HepG2 (cell line): ENCODE measurements around the gene ID3. TPM values are rescaled to one million over a fixed set of nuclear protein-coding genes. Genes with fewer than 3 reads are reported as not detected.

Experiments used
- CC2D1A ChIP-seq: sonication (generic); formaldehyde crosslinking; IDR thresholded peaks from 2 replicates; pipeline ENCODE4 v1.8.1; 2023; ENCODE audit warnings: mild to moderate bottlenecking, missing genetic modification reagents
- FLYWCH1 ChIP-seq: sonication (generic); formaldehyde crosslinking; IDR thresholded peaks from 2 replicates; pipeline ENCODE4 v1.8.1; 2023; ENCODE audit warnings: mild to moderate bottlenecking, missing genetic modification reagents
- MATR3 ChIP-seq: sonication (generic); formaldehyde crosslinking; IDR thresholded peaks from 2 replicates; pipeline ENCODE4 v1.4.0; 2020; ENCODE audit warnings: missing genetic modification reagents
- MED8 ChIP-seq: sonication (generic); formaldehyde crosslinking; IDR thresholded peaks from 2 replicates; pipeline ENCODE4 v1.8.1; 2023; ENCODE audit warnings: mild to moderate bottlenecking, missing genetic modification reagents; ENCODE audit not compliant: insufficient replicate concordance
- NCOA2 ChIP-seq: sonication (generic); formaldehyde crosslinking; IDR thresholded peaks from 2 replicates; pipeline ENCODE4 v1.8.0; 2022; ENCODE audit warnings: inconsistent platforms
- RCOR2 ChIP-seq: IDR thresholded peaks from 2 replicates; pipeline ENCODE4 v1.6.1; 2016; ENCODE audit warnings: missing biosample characterization, missing genetic modification reagents
- TP53 ChIP-seq: sonication (generic); formaldehyde crosslinking; conservative IDR thresholded peaks from 2 replicates; pipeline ENCODE4 v1.4.0; 2020; ENCODE audit warnings: missing genetic modification reagents
- YEATS4 ChIP-seq: sonication (generic); formaldehyde crosslinking; IDR thresholded peaks from 2 replicates; pipeline ENCODE4 v1.4.0; 2020; ENCODE audit warnings: missing genetic modification reagents, borderline replicate concordance
- ZNF501 ChIP-seq: sonication (generic); formaldehyde crosslinking; IDR thresholded peaks from 2 replicates; pipeline ENCODE4 v1.5.1; 2020; ENCODE audit warnings: mild to moderate bottlenecking, moderate library complexity, missing genetic modification reagents
- ZNF547 ChIP-seq: sonication (generic); formaldehyde crosslinking; IDR thresholded peaks from 2 replicates; pipeline ENCODE4 v1.5.1; 2020; ENCODE audit warnings: mild to moderate bottlenecking, missing genetic modification reagents
- ZNF644 ChIP-seq: IDR thresholded peaks from 2 replicates; pipeline ENCODE4 v1.6.1; 2016; ENCODE audit warnings: low read depth
- ZNF670 ChIP-seq: sonication (generic); formaldehyde crosslinking; IDR thresholded peaks from 2 replicates; pipeline ENCODE4 v1.8.0; 2022; ENCODE audit warnings: mild to moderate bottlenecking, missing genetic modification reagents, borderline replicate concordance
- ZZZ3 ChIP-seq: sonication (generic); formaldehyde crosslinking; IDR thresholded peaks from 2 replicates; pipeline ENCODE4 v1.4.0; 2020; ENCODE audit warnings: missing genetic modification reagents, mild to moderate bottlenecking, borderline replicate concordance
- polyA plus RNA-seq, 8 experiments: library from polyadenylated mRNA; depleted of rRNA in 3 of 8; stranded (reverse) in 7 of 8; unstranded in 1 of 8; fragments of >200 nt; fragmentation: Illumina TruSeq in 4 of 8; extraction: Trizol in 4 of 8; gene quantifications; 2 replicates each; pipeline versions ENCODE4 v1.2.1 to v1.2.3, GENCODE V29; 2011 to 2016; ENCODE audit warnings: low read depth in 4 of 8, missing spikeins in 1 of 8, mixed read lengths in 1 of 8; ENCODE audit not compliant: insufficient read depth in 1 of 8
- total RNA-seq, 5 experiments: library from RNA; depleted of rRNA; stranded (reverse); fragments of >200 nt; fragmentation: Illumina TruSeq; extraction: Trizol; gene quantifications; 2 replicates each; pipeline ENCODE4 v1.2.3, GENCODE V29; 2016; ENCODE audit warnings: low read depth in 1 of 5
- TF ChIP-seq, protein P1 (sequence below): sonication (generic); formaldehyde crosslinking; IDR thresholded peaks from 2 replicates; pipeline ENCODE4 v1.5.0; 2020; ENCODE audit warnings: missing genetic modification reagents
- TF ChIP-seq, protein P2 (sequence below): sonication (generic); formaldehyde crosslinking; IDR thresholded peaks from 2 replicates; pipeline ENCODE4 v1.8.1; 2023; ENCODE audit warnings: mild to moderate bottlenecking, moderate library complexity, missing genetic modification reagents
- TF ChIP-seq, protein P3 (sequence below): sonication (generic); formaldehyde crosslinking; IDR thresholded peaks from one replicate; pipeline ENCODE4 v1.5.1; 2020; ENCODE audit warnings: mild to moderate bottlenecking, missing genetic modification reagents; ENCODE audit errors: not compliant biosample characterization
- TF ChIP-seq, protein P4 (sequence below): sonication (generic); formaldehyde crosslinking; IDR thresholded peaks from 2 replicates; pipeline ENCODE4 v1.4.0; 2020; ENCODE audit warnings: missing genetic modification reagents
- TF ChIP-seq, protein P5 (sequence below): sonication (generic); formaldehyde crosslinking; IDR thresholded peaks from 2 replicates; pipeline ENCODE4 v1.4.0; 2020; ENCODE audit warnings: mild to moderate bottlenecking, missing genetic modification reagents

ID3 gene
- total and polyA plus RNA-seq, 2 of the 13 experiments (the other 11 are each of a cell fraction or from before 2014, with no cell fraction given), result 64.8 to 115 TPM

DNA sequence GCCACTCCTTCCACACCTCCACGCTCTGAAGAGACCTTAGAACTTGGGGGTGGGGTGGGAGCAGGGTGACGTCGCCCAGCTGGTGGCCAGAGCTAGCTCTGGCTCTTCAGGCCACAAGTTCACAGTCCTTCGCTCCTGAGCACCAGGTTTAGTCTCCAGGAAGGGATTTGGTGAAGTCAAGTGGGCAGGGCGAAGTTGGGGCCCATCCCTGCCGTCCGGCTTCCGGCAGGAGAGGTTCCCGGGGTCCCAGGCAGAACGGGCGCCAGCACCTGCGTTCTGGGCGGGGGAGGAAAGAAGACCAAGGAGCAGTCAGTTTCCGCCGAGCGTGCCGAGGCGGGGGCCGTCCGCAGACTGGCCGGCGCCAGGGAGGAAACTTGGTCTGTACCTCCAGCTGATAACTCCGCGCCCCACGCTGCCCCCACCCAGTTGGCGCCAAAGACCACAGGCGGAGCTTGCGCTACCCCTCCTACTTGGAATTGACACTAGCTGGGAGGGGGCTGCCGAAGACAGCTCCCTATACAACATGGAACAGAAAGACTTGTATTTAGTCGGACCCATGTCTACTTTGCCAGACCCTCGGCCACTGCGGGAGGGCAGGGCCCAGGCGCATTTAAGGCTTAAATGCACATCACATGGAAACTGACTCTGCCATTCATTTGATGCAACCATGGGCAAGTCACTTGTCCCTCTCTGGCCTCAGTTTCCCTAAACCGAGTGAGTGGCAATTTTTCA lies 995 bp downstream of the ID3 start (continued):
- peak; percentile 97 for TF ChIP-seq MED8 (CRISPR knock-in tag)
- TF ChIP-seq ZZZ3 (CRISPR knock-in tag), result no peak
- no peak for TF ChIP-seq TP53 (CRISPR knock-in tag)
- TF ChIP-seq NCOA2 (CRISPR knock-in tag), result peak; percentile 86
- TF ChIP-seq YEATS4, result no peak
- TF ChIP-seq, protein P1, sequence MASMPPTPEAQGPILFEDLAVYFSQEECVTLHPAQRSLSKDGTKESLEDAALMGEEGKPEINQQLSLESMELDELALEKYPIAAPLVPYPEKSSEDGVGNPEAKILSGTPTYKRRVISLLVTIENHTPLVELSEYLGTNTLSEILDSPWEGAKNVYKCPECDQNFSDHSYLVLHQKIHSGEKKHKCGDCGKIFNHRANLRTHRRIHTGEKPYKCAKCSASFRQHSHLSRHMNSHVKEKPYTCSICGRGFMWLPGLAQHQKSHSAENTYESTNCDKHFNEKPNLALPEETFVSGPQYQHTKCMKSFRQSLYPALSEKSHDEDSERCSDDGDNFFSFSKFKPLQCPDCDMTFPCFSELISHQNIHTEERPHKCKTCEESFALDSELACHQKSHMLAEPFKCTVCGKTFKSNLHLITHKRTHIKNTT (CRISPR knock-in tag), result no peak
- TF ChIP-seq, protein P2, sequence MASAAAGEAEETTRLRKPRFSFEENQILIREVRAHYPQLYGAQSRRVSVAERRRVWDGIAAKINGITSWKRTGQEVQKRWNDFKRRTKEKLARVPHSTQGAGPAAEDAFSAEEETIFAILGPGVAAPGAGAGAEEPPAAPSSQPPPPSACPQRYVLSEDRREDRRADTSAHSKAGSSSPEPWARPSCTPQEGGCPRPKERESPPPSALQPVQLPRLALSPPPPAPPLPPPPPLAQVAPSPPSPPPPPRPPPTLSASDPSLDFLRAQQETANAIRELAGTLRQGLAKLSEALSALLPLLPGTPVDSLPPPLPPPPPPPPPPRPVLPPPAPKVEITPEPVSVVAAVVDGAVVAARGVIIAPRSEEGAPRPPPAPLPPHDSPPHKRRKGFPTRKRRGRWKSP (CRISPR knock-in tag), result no peak; the same call in 1 of the 2 replicates
- no peak for TF ChIP-seq CC2D1A (CRISPR knock-in tag)
- TF ChIP-seq, protein P3, sequence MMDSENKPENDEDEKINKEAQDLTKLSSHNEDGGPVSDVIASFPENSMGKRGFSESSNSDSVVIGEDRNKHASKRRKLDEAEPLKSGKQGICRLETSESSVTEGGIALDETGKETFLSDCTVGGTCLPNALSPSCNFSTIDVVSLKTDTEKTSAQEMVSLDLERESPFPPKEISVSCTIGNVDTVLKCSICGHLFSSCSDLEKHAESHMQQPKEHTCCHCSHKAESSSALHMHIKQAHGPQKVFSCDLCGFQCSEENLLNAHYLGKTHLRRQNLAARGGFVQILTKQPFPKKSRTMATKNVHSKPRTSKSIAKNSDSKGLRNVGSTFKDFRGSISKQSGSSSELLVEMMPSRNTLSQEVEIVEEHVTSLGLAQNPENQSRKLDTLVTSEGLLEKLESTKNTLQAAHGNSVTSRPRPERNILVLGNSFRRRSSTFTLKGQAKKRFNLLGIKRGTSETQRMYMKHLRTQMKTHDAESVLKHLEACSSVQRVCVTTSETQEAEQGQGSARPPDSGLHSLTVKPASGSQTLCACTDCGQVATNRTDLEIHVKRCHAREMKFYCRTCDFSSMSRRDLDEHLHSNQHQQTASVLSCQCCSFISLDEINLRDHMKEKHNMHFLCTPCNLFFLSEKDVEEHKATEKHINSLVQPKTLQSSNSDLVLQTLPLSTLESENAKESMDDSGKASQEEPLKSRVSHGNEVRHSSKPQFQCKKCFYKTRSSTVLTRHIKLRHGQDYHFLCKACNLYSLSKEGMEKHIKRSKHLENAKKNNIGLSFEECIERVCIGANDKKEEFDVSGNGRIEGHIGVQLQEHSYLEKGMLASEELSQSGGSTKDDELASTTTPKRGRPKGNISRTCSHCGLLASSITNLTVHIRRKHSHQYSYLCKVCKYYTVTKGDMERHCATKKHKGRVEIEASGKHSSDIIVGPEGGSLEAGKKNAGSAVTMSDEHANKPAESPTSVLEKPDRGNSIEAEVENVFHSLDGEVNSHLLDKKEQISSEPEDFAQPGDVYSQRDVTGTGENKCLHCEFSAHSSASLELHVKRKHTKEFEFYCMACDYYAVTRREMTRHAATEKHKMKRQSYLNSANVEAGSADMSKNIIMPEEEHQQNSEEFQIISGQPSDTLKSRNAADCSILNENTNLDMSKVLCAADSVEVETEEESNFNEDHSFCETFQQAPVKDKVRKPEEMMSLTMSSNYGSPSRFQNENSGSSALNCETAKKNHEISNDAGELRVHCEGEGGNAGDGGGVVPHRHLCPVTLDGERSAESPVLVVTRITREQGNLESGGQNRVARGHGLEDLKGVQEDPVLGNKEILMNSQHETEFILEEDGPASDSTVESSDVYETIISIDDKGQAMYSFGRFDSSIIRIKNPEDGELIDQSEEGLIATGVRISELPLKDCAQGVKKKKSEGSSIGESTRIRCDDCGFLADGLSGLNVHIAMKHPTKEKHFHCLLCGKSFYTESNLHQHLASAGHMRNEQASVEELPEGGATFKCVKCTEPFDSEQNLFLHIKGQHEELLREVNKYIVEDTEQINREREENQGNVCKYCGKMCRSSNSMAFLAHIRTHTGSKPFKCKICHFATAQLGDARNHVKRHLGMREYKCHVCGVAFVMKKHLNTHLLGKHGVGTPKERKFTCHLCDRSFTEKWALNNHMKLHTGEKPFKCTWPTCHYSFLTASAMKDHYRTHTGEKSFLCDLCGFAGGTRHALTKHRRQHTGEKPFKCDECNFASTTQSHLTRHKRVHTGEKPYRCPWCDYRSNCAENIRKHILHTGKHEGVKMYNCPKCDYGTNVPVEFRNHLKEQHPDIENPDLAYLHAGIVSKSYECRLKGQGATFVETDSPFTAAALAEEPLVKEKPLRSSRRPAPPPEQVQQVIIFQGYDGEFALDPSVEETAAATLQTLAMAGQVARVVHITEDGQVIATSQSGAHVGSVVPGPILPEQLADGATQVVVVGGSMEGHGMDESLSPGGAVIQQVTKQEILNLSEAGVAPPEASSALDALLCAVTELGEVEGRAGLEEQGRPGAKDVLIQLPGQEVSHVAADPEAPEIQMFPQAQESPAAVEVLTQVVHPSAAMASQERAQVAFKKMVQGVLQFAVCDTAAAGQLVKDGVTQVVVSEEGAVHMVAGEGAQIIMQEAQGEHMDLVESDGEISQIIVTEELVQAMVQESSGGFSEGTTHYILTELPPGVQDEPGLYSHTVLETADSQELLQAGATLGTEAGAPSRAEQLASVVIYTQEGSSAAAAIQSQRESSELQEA, result no peak
- TF ChIP-seq ZNF644, result no peak
- TF ChIP-seq MATR3 (CRISPR knock-in tag), result no peak
- TF ChIP-seq ZNF547 (CRISPR knock-in tag), result no peak; the same call in 1 of the 2 replicates
- TF ChIP-seq, protein P4, sequence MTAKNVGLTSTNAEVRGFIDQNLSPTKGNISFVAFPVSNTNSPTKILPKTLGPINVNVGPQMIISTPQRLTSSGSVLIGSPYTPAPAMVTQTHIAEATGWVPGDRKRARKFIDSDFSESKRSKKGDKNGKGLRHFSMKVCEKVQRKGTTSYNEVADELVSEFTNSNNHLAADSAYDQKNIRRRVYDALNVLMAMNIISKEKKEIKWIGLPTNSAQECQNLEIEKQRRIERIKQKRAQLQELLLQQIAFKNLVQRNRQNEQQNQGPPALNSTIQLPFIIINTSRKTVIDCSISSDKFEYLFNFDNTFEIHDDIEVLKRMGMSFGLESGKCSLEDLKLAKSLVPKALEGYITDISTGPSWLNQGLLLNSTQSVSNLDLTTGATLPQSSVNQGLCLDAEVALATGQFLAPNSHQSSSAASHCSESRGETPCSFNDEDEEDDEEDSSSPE (CRISPR knock-in tag), result peak; percentile 92
- TF ChIP-seq ZNF670 (CRISPR knock-in tag), result no peak
- no peak for TF ChIP-seq RCOR2 (CRISPR knock-in tag)
- no peak; the same call in 1 of the 2 replicates for TF ChIP-seq ZNF501
- no peak for TF ChIP-seq FLYWCH1 (CRISPR knock-in tag)
- TF ChIP-seq, protein P5, sequence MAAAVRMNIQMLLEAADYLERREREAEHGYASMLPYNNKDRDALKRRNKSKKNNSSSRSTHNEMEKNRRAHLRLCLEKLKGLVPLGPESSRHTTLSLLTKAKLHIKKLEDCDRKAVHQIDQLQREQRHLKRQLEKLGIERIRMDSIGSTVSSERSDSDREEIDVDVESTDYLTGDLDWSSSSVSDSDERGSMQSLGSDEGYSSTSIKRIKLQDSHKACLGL, result 0 out of 2 replicates have a peak, but pooled peaks have one; percentile 53
